GM03348 (cell line): Measurements from ENCODE around the gene BRD2.
A peak's percentile ranks its signal among the peaks of the same experiment; 100 is the strongest.

Source experiments
- DNase-seq: peaks from one replicate; pipeline ENCODE4 v3.0.0; 2012; ENCODE audit warnings: low spot score

The BRD2 gene

DNA sequence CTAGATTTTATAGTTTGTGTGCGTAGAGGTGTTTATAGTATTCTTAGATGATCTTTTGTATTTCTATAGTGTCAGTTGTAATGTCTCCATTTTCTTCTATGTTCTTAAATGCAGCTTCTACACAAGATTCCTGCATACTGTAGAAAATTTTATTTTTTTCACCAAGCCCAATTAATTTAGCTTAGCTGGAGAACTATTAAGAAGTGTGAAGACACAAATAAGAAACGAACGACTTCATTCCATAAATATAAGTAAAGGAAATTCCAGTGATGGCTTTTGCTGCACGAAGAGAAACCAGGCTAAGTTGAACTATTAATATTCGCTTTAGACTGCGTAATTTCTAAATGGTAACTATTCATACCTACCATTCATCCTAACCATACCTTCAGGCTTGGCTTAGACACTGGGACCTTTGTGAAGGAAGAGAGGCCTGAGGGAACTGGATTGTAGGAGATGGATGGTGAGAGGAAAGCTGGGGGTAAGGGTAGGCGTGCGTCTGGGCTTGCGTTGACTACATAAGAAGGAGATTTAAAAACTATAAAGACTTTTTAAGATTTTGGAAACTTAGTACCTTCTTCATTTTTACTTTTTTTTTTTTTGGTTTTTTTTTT, 25.1 kb downstream of the BRD2 start:
- no peak for DNase-seq

DNA sequence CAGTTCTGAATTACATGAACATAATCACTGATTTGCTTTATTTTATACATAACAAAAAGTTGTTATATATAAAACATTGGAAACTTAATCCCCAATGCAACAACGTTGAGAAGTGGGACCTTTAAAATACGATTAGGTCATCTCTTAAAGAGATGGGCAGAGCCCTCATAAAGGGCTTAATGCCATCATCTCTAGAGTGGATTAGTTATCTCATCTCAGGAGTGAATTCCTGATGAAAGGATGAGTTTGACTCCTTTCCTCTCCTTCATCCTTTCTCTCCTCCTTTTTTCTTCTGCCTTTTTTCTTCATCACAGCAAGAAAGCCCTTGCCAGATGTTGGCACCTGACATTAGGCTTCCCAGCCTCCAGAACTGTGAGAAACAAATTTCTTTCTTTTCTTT, 27.1 kb downstream of the BRD2 start:
- DNase-seq = no peak

DNA sequence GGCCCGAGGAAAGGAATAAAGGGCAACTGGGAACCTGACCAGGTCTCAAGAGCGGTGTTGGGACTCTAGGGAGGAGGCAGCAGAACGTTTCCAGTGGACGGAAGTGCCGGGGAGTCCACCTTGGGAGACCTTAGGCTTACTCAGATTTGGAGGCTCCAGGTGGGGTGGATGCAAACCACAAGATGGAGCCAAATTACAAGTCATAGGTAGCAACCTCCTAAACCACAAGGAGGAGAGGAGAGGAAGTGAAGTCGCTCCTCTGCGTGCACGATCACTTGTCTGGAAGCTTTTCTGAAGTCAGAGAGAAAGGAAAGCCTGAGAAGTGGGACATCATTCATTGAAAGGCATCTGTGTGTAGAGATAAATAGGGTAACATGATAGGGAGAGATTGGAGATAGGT, 31.7 kb downstream of the BRD2 start:
- no peak for DNase-seq

DNA sequence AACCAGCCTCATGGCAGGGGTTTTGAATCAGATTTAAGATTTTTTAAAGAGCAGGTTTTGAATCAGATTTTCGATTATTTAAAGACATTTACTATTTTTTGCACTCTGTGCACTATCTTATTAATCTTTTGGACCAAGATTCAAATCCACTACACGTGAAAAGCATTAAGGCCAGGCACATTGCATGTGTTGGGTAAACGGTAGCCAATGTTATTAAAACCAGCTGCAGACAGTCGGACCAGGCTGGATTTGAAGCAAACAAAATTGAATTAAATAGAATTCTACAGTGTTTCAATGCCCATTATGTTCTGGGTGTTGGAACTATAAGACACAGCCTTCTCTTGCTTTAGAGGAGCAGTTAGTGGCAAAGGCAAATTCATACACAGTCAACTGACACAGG, 33.3 kb downstream of the BRD2 start:
- DNase-seq = no peak

DNA sequence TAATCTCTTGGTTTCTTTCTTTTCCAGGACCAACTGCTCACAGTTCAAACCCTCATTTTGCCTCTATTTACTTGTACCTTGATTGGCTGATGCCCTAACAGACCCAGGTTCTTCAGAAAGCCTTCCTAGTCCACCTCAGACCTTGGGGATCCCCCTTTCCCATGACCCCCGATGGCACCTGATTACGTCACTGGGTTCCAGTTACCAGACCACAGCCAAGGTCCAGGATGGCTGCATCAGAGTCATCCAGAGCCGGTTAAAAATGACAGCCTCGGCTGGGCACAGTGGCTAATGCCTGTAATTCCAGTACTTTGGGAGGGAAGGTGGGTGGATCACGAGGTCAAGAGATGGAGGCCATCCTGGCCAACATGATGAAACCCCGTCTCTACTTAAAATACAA, 36.5 kb downstream of the BRD2 start:
- DNase-seq = no peak

DNA sequence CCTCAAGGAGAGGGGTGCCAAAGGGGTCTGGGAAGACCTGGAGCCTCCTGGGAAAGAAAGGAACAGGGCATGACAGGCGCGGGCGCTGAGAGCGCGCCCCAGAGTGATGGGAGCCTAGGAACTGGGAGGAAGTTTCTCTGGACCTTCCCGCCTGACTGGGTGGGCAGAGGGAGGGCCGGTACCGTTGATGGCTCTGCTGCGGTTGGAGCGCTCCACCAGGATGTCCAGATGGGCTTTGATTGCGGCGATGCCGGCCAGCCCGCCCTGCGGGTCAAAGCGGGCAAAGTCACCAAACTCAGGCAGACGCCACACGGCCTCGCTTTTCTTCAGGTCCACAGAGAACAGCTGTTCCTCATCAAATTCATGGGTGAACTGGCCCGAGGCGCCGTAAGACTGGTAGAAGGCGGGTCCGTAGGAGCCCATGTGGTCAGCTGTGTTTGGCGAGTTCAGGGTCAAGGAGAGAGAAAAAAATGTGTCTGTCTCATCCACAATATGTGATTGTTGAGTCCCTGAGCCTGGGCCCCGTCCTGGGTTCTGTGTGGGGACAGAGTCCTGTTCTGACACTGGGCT, 39.5 kb downstream of the BRD2 start:
- no peak for DNase-seq

DNA sequence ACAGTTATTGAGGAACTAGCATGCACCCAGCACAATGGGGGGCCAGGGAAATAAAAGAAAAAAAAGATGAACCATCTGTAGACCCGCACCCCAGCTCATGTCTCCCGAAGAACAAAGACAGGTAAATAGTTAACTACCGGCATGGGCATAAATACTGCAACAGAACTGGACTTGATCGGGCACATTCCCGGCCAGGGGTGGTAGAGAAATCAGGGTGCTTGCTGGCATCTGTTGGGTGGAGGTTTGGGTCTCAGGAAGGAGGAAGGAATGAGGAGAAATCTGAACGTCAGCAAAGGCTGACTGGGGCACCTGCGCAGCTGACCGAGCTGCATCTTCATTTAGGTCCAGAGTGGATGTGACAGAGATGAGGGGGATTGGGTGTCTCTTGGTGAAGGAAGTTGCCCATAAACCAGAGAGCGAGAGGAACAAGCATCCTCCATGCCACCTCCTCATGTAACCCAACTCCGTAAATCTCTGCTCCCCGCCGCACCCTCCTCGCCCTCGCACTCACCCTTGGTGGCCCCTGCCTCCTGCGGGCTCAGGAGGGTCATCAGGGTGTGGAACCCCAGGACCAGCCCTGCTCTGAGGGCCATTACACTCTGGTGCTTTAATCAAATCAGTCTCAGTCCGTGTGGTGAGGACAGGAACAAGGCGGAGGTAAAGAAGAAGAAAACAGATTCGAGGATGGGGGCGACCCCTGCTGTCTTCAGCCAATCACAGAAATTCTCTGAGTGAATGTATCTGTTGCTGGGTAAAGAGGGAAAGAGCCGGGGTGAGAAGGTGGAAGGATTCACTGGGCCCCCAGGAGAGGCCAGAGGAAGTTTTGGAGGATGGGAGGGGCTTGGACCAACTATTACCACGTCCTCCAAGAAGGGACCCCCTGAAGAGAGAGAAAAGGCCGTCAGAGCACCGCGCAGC, 40.8 kb downstream of the BRD2 start, which contains the start of gene HLA-DOA:
Gene HLA-DOA, minus strand, starts transcription at position 648 of the 918 bp plus-strand sequence.
- peak; percentile 56 for DNase-seq

DNA sequence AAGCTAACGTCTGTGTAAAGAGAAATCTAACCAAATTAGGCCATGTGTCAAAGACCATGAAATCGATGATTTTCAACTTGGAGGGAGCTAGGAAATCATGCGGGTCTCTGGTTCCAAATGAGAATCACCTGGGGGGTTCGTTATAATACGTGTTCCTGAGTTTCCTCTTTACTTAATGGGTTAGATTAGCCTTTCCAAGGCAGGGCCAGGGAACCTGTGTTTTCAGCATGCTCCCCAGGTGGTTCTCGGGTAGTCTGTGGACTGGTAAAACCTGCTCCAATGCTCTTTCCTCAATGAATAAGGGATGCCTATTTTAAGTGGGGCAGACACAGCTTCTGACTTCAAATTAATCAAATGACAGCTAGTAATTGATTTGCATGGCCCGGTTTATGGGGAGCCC, 42.0 kb downstream of the BRD2 start:
- DNase-seq = no peak

DNA sequence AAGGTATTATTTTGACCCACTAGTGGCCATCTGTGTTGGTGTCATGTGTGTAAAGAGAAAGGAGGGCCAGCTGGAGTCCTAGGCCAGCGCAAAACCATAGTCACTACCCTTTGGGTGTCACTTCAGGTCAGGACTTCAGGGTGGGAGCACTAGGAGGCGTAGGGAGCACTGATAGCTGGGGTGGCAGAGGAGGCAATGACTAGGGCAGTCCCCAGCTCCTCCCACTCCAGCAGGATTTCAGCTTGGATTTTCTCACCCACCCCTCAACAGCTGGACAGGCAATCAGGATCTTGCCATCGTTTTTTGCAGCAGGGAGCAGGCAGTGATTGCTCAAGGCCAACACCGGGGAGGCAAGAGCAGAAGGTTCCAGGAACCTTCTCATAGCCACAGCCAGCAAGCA, 45.2 kb downstream of the BRD2 start:
- no peak for DNase-seq

DNA sequence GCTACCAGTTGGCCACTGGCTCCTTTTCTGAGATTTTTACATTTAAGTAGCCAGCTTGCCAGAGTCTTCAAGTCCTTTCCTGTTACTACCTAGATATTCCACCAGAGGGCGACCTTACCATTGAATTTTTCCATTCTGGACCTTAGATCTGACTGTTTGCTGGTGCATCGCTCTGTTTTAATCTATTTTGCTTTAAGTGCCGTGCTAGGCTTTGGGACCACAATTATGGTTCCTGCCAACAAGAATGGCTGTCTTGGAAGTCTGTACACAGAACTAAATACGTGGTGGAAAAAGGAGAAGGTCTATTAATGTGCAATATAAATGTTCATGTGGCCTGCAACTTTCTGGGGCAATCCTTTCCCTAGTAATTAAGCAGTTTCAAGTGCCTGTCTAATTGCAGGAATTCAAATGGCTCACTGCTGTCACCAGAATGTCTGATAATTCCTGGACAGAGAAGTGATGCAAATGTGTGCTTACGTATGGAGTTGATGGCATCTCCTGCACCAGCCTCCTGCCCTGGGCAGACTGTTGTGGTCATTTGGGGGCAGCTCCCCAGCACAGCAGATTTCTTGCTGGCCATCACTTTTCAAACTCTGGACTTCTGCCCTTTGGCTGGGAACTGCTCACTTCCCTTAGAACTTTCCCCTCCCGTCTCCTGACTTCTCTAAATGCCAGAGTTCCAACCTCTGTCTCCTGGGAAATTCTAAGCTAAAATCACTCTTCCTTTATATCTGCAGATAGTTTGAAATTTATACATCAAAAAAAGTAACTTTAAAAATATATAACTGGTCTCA, 46.6 kb downstream of the BRD2 start:
- DNase-seq = peak; percentile 83

DNA sequence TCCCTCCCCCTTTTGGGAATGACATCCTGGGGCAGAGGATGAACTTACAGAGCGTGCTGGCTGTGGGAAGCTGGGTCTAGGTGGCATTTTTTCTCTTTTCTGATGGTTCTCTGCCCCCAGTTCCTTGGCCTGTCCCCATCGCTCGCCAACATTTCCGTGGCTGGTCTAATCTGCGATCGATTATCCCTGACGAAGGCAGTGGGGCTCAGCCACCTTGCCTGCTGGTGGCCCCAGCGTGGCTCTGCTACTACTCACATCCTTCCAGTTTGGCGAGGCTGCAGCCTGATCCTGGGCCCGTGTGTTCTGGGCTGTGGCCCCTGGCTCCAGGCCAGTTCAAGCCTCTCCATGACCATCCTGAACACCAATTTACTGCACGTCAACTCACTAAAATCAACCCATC, 47.4 kb downstream of the BRD2 start:
- no peak for DNase-seq

DNA sequence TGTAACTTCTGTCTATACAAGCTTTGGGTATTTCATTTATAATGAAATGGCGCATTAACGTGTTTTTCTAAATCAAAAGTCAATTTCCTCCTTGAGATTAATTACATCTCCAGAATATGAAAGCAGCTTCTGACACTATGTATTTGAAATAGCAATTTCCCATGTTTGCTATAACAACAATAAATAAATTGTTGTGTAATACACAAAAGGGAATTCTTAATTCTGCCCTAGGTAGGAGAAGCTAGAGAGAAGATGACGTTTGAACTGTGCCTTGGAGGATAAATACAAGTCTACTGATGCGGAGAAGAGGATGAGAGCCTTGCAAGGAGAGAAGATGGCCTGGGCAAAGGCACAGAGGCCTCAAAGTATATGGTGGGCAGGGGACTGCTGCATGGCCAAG, 48.6 kb downstream of the BRD2 start:
- DNase-seq = no peak

DNA sequence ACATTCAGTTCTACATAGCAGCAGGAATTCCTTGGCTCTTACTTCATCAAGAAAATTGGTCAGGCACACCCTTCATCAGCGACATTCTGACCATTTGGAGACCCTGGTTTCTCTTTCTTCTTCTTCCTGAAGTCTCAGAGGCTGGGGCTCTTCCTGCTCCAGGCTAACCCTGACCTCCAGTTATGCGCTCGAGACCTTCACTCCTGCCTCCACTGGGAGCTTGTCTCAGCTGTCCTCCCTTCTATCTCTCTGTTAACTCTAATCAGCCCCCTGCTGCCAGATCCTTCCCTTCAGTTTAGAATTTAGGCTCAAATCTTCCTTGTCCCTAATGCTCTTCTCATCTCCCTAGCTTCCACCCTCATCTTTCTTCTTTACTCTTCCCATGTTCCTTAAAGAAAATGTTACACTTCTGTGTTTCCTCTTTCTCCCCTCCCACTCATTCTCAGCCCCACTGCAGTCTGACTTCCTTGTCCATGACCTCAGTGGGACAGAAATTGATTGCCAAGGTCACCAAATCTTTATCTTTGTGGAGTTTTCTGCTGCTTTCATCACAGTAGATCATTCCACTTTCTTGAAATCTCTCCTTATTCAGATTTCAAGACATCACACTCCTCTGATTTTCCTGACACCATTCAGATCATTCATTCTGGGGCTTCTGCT, 49.4 kb downstream of the BRD2 start:
- no peak for DNase-seq

DNA sequence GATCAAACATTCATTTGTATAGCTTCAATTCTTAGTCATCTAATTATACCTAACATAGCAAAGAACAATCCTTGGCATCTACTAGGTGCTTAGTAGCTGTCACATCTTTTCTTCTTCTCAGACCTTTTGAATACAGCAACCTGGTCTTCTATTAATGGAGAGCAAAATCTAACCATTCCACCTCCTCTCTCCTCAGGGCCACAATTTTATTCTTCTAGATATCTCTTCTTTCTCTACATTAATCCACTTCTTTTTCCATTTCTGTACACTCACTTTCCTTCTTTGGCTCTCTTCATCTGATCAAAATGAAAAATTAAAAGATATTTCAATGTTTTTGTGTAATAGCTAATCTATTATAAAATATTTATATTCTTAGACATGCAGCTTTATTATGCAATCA, 50.0 kb downstream of the BRD2 start:
- no peak for DNase-seq

DNA sequence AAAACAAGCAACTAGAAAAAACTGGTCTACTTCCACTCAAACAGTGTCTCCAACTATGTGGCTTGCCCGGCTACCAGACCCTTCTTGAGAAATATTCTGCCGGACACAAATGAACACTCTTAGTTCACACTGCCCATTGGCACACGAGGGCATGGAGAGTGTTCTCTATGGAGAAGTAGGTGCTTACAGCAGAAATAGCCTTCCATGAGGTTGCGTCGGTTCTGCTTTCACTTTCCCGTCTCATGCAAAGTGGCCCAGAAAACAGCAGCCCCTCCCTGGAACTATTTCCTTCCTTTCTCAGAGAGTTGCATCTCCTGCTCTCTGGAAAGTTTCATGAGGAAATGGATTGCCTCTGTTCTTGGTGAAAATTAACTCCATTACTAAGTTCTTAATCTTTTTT, 50.5 kb downstream of the BRD2 start:
- peak; percentile 53 for DNase-seq

DNA sequence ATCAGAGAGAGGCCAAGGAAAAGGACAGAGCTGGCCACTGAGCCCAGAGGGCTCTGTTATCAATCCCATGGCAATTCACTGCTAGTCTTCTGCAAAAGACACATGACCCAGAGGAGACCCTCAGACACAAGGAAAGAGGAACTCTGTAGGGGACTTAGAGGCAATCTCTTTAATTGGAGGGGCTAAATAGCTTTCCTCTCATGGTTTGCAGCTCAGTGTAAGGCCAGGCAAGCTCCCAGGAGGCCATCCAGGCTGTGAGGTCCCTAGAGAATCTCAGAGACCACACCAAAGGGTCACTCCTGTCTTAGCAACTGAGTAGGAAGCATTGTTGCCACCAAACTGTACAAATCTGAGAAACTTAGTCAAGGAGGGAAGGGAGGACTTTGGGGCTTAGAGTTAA, 51.0 kb downstream of the BRD2 start:
- DNase-seq = no peak

DNA sequence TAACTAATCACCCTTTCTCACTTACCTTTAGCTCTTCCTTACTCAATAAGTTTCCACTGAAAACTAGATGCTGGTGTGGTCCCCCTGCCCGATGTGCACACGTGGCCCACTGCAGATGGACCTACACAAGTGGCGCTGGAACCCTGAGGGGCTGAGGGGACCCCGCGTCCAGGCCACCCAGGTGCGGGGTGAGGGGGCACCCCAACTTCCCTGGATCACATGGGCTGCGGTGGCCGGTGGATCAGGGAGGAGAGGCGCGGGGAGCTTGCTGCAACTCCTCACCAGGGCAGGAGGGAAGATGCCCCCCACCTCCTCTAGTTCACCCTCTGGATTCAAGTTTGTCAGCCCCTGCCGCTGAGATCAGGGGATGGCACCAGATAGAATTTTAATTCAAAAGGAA, 53.5 kb downstream of the BRD2 start:
- DNase-seq = no peak

DNA sequence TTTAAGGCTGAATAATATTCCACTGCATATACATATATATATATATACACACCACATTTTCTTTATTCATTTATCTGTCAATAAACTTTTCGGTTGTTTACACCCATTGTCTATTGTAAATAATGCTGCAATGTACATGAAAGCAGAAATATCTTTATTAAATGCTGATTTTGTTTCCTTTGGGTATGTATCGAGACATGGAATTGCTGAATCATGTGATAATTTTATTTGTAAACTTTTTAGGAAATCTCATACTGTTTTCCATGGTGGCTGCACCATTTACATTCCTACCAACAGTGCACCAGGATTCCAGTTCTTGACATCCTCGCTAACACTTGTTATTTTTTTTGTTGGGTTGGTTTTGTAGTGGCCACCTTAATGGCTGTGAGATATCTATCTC, 55.1 kb downstream of the BRD2 start:
- DNase-seq = no peak

DNA sequence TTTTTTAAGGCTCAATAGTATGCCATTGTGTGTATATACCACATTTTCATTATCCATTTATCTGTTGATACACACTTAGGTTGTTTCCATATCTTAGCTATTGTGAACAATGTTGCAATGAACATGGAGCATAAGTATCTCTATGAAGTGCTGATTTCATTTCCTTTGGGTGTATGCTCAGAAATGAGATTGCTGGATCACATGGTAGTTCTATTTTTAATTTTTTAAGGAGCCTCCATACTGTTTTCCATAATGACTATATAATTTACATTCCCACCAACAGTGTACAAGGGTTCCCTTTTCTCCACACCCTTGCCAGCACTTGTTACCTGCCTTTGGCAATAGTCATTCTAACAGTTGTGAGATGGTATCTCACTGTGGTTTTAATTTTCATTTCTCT, 56.1 kb downstream of the BRD2 start:
- DNase-seq = no peak

DNA sequence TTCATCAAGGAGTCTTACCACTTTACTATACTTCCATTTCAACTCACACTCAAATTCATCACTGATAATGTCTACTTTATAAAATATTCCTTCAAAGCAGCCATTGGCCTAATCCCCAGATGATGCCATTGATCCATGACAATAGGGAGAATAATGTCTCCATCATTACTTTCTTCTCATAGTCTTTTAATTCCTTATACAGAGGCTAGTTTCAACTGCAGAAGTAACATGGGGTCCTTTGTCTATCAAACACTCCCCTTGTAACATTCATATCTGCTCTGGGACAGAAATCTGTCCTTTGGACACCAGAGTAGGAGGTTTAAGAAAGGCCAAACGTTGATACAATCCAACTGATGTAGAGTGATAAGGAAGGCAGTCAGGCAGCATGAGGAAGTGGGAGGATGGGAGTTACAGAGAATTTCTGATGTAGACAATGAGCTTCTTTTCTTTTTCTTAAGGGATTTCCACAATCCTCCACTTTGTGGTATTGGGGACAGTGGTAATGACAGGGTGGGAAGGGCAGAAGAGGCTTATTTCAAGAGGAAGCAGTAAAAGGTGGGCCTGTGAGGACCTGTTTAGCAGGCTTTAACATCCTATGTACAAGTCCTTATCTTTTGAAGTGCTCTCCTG, 59.9 kb downstream of the BRD2 start:
- no peak for DNase-seq
